ENCODE data around the gene SLC24A4. TPM values are rescaled to one million over a fixed set of nuclear protein-coding genes. Genes with fewer than 3 reads are reported as not detected.

Gene SLC24A4
- total and polyA plus RNA-seq, 4 donors = 0.25 to 2.9 (median 0.63) TPM

- no peak for ATAC-seq (ENCODE audit: low FRiP score)
- Histone ChIP-seq H3K4me3 (ENCODE audit: low read length in 2 of 2) (no peak overlapping the region), H3K27ac (ENCODE audit: low read depth in 1 of 2, low read length in 2 of 2) (no peak overlapping the region), H3K27me3 (ENCODE audit: control insufficient read depth in 1 of 2, insufficient read depth in 2 of 2, low read length in 1 of 2) (no peaks in the 10 kb centered on the region), H3K4me1 (ENCODE audit: control insufficient read depth in 1 of 2, insufficient read depth in 2 of 2, low read length in 2 of 2) (peaks cover 0 to 3% of the 10 kb centered on the region in 2 donors), H3K9me3 (ENCODE audit: control insufficient read depth, low read length) (no peaks in the 10 kb centered on the region), H3K36me3 (ENCODE audit: control insufficient read depth in 1 of 2, insufficient read depth in 2 of 2, low read length in 1 of 2) (no peaks in the 10 kb centered on the region)
- WGBS, 2 donors = 93 to 94% methylated on average over 3 of the region's 3 CpGs
- intact Hi-C loops (cut with DNase I) = no loop called here
- no peak for DNase-seq
Measured at GRCh38 chr14:92499234-92499633, 176.3 kb downstream of the SLC24A4 start.

- H3K36me3 ChIP-seq (ENCODE audit: control insufficient read depth in 1 of 2, insufficient read depth in 2 of 2, low read length in 1 of 2) = no peaks in the 10 kb centered on the region
- no peak overlapping the region for H3K4me3 ChIP-seq (ENCODE audit: low read length in 2 of 2)
- no peaks in the 10 kb centered on the region for H3K27me3 ChIP-seq (ENCODE audit: control insufficient read depth in 1 of 2, insufficient read depth in 2 of 2, low read length in 1 of 2)
- ATAC-seq (ENCODE audit: low FRiP score) = no peak
- no peaks in the 10 kb centered on the region for H3K9me3 ChIP-seq (ENCODE audit: control insufficient read depth, low read length)
- no peak for DNase-seq
- WGBS, 2 donors = 92 to 93% methylated on average over 6 of the region's 6 CpGs
- H3K27ac ChIP-seq (ENCODE audit: low read depth in 1 of 2, low read length in 2 of 2) = no peak overlapping the region
- intact Hi-C loops (cut with DNase I) = no loop called here
- H3K4me1 ChIP-seq (ENCODE audit: control insufficient read depth in 1 of 2, insufficient read depth in 2 of 2, low read length in 2 of 2) = peaks cover 0 to 3% of the 10 kb centered on the region in 2 donors
Measured at GRCh38 chr14:92500491-92500941, 177.6 kb downstream of the SLC24A4 start.

- DNase-seq (no peak), ATAC-seq (ENCODE audit: low FRiP score) (no peak)
- Histone ChIP-seq H3K4me3 (ENCODE audit: low read length in 2 of 2) (no peak overlapping the region), H3K4me1 (ENCODE audit: control insufficient read depth in 1 of 2, insufficient read depth in 2 of 2, low read length in 2 of 2) (peaks cover 0 to 3% of the 10 kb centered on the region in 2 donors), H3K36me3 (ENCODE audit: control insufficient read depth in 1 of 2, insufficient read depth in 2 of 2, low read length in 1 of 2) (no peaks in the 10 kb centered on the region), H3K9me3 (ENCODE audit: control insufficient read depth, low read length) (no peaks in the 10 kb centered on the region), H3K27ac (ENCODE audit: low read depth in 1 of 2, low read length in 2 of 2) (no peak overlapping the region), H3K27me3 (ENCODE audit: control insufficient read depth in 1 of 2, insufficient read depth in 2 of 2, low read length in 1 of 2) (no peaks in the 10 kb centered on the region)
- 76 to 78% methylated on average over 5 of the region's 5 CpGs for WGBS, 2 donors
- intact Hi-C loops (cut with DNase I) = no loop called here
Measured at GRCh38 chr14:92501891-92502351, 179.0 kb downstream of the SLC24A4 start.

GRCh38 chr14:92502541-92503286 is 179.7 kb downstream of the SLC24A4 start:
- H3K27ac ChIP-seq (ENCODE audit: low read depth in 1 of 2, low read length in 2 of 2) = no peak overlapping the region
- WGBS, 2 donors = 95 to 96% methylated on average over 9 of the region's 9 CpGs
- ATAC-seq (ENCODE audit: low FRiP score) (no peak), DNase-seq (peak in 1 of 2 donors; percentile 21)
- peaks cover 0 to 3% of the 10 kb centered on the region in 2 donors for H3K4me1 ChIP-seq (ENCODE audit: control insufficient read depth in 1 of 2, insufficient read depth in 2 of 2, low read length in 2 of 2)
- no peaks in the 10 kb centered on the region for H3K36me3 ChIP-seq (ENCODE audit: control insufficient read depth in 1 of 2, insufficient read depth in 2 of 2, low read length in 1 of 2)
- no peak overlapping the region for H3K4me3 ChIP-seq (ENCODE audit: low read length in 2 of 2)
- H3K9me3 ChIP-seq (ENCODE audit: control insufficient read depth, low read length) = no peaks in the 10 kb centered on the region
- no peaks in the 10 kb centered on the region for H3K27me3 ChIP-seq (ENCODE audit: control insufficient read depth in 1 of 2, insufficient read depth in 2 of 2, low read length in 1 of 2)
- intact Hi-C loops (cut with DNase I) = no loop called here

DNA sequence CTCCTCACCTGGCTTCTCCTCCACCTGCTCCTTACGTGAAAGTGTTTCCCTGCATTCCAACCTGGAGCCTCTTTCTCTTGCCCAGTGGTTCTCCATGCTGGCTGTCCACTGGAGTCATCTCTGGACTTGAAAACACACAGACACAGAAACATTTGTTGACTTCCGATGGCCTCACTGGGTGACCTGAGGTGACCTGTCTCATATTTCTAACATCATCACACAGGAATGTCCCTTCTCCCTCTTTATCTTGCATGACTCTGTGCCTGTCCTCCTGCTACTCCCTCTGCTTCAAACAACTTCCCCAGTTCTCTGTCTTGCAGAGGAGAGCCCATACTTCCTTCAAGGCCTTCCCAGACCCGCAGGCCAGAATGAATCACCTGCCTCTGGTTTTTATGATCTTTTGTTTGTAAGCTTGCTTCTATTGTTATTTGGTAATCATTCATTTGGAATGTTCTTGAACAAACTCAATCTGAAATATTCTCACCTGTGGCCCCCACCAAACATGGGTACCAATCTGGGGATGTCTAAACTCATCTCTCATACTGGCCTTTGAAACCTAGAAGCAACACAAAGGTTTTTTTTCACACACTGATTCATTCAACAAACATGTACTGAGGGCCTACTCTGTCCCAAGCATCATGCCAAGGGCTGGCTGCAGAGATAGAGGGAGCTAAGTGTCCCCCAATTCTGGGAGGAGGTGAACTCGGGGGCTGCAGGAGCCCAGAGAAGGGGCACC is 181.0 kb downstream of the SLC24A4 start:
- H3K27me3 ChIP-seq (ENCODE audit: control insufficient read depth in 1 of 2, insufficient read depth in 2 of 2, low read length in 1 of 2) = no peaks in the 10 kb centered on the region
- intact Hi-C loops (cut with DNase I) = no loop called here
- H3K27ac ChIP-seq (ENCODE audit: low read depth in 1 of 2, low read length in 2 of 2) = no peak overlapping the region
- no peak overlapping the region for H3K4me3 ChIP-seq (ENCODE audit: low read length in 2 of 2)
- whole genome bisulfite sequencing, 2 donors = 68 to 71% methylated on average over 4 of the region's 4 CpGs
- peak in 1 of 2 donors; percentile 30 for DNase-seq
- H3K9me3 ChIP-seq (ENCODE audit: control insufficient read depth, low read length) = no peaks in the 10 kb centered on the region
- no peaks in the 10 kb centered on the region for H3K36me3 ChIP-seq (ENCODE audit: control insufficient read depth in 1 of 2, insufficient read depth in 2 of 2, low read length in 1 of 2)
- H3K4me1 ChIP-seq (ENCODE audit: control insufficient read depth in 1 of 2, insufficient read depth in 2 of 2, low read length in 2 of 2) = peaks cover 0 to 3% of the 10 kb centered on the region in 2 donors
- ATAC-seq (ENCODE audit: low FRiP score) = no peak

- Histone ChIP-seq H3K27ac (ENCODE audit: low read depth in 1 of 2, low read length in 2 of 2) (no peak overlapping the region), H3K4me1 (ENCODE audit: control insufficient read depth in 1 of 2, insufficient read depth in 2 of 2, low read length in 2 of 2) (peaks cover 0 to 3% of the 10 kb centered on the region in 2 donors), H3K27me3 (ENCODE audit: control insufficient read depth in 1 of 2, insufficient read depth in 2 of 2, low read length in 1 of 2) (no peaks in the 10 kb centered on the region), H3K4me3 (ENCODE audit: low read length in 2 of 2) (no peak overlapping the region), H3K9me3 (ENCODE audit: control insufficient read depth, low read length) (no peaks in the 10 kb centered on the region), H3K36me3 (ENCODE audit: control insufficient read depth in 1 of 2, insufficient read depth in 2 of 2, low read length in 1 of 2) (no peaks in the 10 kb centered on the region)
- ATAC-seq (ENCODE audit: low FRiP score) (no peak), DNase-seq (peak in 1 of 2 donors; percentile 13)
- 94 to 95% methylated on average over 5 of the region's 5 CpGs for WGBS, 2 donors
- intact Hi-C loops (cut with DNase I) = loop anchor here in 1 of 2 donors (5.0 kb wide), 1 partner anchor 39 kb away; no protein-coding TSS in a partner anchor
Measured at GRCh38 chr14:92505826-92506225, 182.9 kb downstream of the SLC24A4 start.

DNA sequence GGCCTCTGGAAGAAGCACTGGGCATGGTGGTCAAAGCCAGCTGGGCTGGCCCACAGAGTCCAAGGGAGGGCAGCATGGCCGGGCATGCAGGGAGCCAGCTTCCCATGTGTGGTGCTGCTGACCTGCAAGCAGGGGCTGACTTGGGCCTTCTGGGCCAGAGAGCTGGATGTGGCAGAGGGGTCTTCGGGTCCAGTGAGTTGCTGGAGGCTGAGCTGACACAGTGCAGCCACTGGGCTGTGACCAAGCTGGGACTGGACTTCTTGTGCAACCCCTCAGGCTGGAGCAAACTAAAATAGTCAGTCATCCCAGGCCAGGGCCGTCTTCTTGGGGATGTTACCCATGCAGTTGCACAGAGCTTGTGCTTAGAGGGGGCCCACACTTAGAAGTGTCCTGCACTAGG is 183.3 kb downstream of the SLC24A4 start:
- Histone ChIP-seq H3K36me3 (ENCODE audit: control insufficient read depth in 1 of 2, insufficient read depth in 2 of 2, low read length in 1 of 2) (no peaks in the 10 kb centered on the region), H3K9me3 (ENCODE audit: control insufficient read depth, low read length) (no peaks in the 10 kb centered on the region), H3K27me3 (ENCODE audit: control insufficient read depth in 1 of 2, insufficient read depth in 2 of 2, low read length in 1 of 2) (no peaks in the 10 kb centered on the region), H3K4me1 (ENCODE audit: control insufficient read depth in 1 of 2, insufficient read depth in 2 of 2, low read length in 2 of 2) (peaks cover 0 to 3% of the 10 kb centered on the region in 2 donors), H3K27ac (ENCODE audit: low read depth in 1 of 2, low read length in 2 of 2) (no peak overlapping the region), H3K4me3 (ENCODE audit: low read length in 2 of 2) (no peak overlapping the region)
- intact Hi-C loops (cut with DNase I) = loop anchor here in 1 of 2 donors (5.0 kb wide), 1 partner anchor 39 kb away; no protein-coding TSS in a partner anchor
- DNase-seq = peak in 1 of 2 donors; percentile 33
- ATAC-seq (ENCODE audit: low FRiP score) = no peak
- 88 to 89% methylated on average over 3 of the region's 3 CpGs for WGBS, 2 donors

DNA sequence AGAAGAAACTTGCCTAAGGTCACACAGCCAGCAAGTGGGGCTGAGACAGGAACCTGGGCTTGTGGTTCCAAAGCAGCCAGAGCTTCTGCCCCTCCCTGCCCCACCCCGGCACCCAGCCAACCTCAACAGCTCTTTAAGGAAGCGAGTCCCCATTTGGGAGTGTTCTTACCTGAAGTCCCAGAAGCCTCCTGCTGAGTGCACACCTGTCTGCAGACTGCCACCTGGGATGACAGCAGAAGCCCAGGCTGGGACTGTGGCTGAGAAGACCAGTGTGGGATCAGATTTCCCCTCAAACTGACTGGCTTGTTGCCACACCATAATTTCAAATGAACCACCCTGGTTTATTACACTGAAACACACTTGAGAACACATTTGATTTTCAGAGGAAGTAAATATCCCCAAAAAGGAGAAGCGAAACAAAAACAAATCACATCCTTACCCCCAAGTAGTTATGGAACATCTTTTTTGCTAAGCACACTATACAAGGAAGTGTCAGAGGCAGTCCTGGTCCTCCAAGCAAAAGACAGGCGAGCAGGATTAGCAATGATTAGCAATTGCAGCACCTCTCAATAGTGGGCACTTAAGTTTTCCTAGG is 184.3 kb downstream of the SLC24A4 start:
- intact Hi-C loops (cut with DNase I) = loop anchor here in 1 of 2 donors (5.0 kb wide), 1 partner anchor 40 kb away; no protein-coding TSS in a partner anchor
- Histone ChIP-seq H3K36me3 (ENCODE audit: control insufficient read depth in 1 of 2, insufficient read depth in 2 of 2, low read length in 1 of 2) (no peaks in the 10 kb centered on the region), H3K27me3 (ENCODE audit: control insufficient read depth in 1 of 2, insufficient read depth in 2 of 2, low read length in 1 of 2) (no peaks in the 10 kb centered on the region), H3K9me3 (ENCODE audit: control insufficient read depth, low read length) (no peaks in the 10 kb centered on the region), H3K4me3 (ENCODE audit: low read length in 2 of 2) (no peak overlapping the region), H3K27ac (ENCODE audit: low read depth in 1 of 2, low read length in 2 of 2) (no peak overlapping the region), H3K4me1 (ENCODE audit: control insufficient read depth in 1 of 2, insufficient read depth in 2 of 2, low read length in 2 of 2) (peaks cover 0 to 3% of the 10 kb centered on the region in 2 donors)
- ATAC-seq (ENCODE audit: low FRiP score) (no peak), DNase-seq (peak in 1 of 2 donors; percentile 52)
- 85 to 91% methylated on average over 4 of the region's 4 CpGs for WGBS, 2 donors

All from aorta (tissue), 5 donors.